GM13977 (cell line): ENCODE data around the gene PLEKHH3.

Experiments used
- DNase-seq: peaks from one replicate; pipeline ENCODE4 v3.0.0; 2012; ENCODE audit warnings: low spot score
- in situ Hi-C: fragments of 300-500 bp; cut with MboI; formaldehyde crosslinking; loops from one replicate; pipeline ENCODE4 v1.12.0; 2022; ENCODE audit warnings: low sequenced_read_pairs, low pct_unique_long_range_greater_than_20kb, mixed read lengths, inconsistent platforms; ENCODE audit not compliant: unreplicated experiment
- TF ChIP-seq, protein P1 (sequence below): IDR thresholded peaks from 2 replicates; pipeline ENCODE4 v1.5.1; 2012; ENCODE audit warnings: mild to moderate bottlenecking, control low read depth; ENCODE audit not compliant: insufficient read depth; ENCODE audit errors: extremely low read depth, missing control alignments

The PLEKHH3 gene

GRCh38 chr17:42676424-42677011 is at the start of gene PLEKHH3:
PLEKHH3 (minus strand) TSS chr17:42676994; CDS start chr17:42676563, 431 bp downstream.
- in situ Hi-C loops = no loop called here
- DNase-seq = no peak
- TF ChIP-seq, protein P1, sequence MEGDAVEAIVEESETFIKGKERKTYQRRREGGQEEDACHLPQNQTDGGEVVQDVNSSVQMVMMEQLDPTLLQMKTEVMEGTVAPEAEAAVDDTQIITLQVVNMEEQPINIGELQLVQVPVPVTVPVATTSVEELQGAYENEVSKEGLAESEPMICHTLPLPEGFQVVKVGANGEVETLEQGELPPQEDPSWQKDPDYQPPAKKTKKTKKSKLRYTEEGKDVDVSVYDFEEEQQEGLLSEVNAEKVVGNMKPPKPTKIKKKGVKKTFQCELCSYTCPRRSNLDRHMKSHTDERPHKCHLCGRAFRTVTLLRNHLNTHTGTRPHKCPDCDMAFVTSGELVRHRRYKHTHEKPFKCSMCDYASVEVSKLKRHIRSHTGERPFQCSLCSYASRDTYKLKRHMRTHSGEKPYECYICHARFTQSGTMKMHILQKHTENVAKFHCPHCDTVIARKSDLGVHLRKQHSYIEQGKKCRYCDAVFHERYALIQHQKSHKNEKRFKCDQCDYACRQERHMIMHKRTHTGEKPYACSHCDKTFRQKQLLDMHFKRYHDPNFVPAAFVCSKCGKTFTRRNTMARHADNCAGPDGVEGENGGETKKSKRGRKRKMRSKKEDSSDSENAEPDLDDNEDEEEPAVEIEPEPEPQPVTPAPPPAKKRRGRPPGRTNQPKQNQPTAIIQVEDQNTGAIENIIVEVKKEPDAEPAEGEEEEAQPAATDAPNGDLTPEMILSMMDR = peak; percentile 0

GRCh38 chr17:42725143-42725542 is 48.3 kb upstream of the PLEKHH3 start:
- TF ChIP-seq, protein P1 = no peak
- in situ Hi-C loops = no loop called here
- no peak for DNase-seq

GRCh38 chr17:42723636-42724035 is 46.8 kb upstream of the PLEKHH3 start:
- TF ChIP-seq, protein P1 = no peak
- DNase-seq = no peak
- in situ Hi-C loops = loop anchor here (5.0 kb wide), 1 partner anchor 34 kb away; no protein-coding TSS in a partner anchor

- TF ChIP-seq, protein P1 = peak; percentile 69
- in situ Hi-C loops = loop anchor here (5.0 kb wide), 1 partner anchor 36 kb away; no protein-coding TSS in a partner anchor
- peak; percentile 70 for DNase-seq
Observed at GRCh38 chr17:42720996-42721583, 44.3 kb upstream of the PLEKHH3 start.

DNA sequence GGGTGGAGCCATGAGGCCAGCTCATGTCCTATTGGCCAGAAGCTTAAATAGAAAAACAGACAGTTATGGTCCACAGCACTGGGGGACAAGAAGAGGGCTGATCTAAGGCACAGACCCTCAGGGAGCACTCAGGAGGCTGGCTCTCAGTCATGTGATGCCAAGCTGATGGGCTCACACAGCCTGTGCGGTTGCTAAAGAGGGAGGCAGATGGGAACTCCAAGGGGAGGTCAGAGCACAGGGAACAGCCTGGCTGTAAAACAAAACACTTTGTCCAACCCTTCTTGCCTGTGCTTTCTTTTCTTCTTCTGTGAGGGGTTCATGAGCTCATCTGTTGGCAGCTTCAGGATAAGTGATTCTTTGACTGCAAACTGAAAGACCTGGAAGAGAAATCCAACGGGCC is 32.8 kb upstream of the PLEKHH3 start:
- in situ Hi-C loops = no loop called here
- no peak for DNase-seq
- TF ChIP-seq, protein P1 = no peak

DNA sequence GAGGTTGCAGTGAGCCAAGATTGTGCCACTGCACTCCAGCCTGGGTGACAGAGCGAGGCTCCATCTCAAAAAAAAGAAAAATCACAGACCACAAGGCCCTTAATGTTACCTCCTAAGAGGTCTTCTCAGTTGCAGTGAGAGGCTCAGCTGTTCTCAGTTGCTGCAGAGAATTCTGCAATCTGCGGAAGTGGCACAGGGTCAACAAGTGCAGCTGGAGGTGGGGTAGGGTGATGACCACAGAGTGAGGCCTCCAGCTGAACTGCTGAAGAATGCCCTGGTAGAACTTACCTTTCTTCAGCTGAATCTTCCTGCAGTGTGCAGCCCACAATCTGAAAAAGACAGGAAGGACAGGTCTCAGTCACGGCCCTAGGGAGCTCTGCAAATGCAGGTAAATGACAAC is 31.8 kb upstream of the PLEKHH3 start:
- in situ Hi-C loops = no loop called here
- no peak for DNase-seq

More for the DNA sequence above, 31.8 kb upstream of the PLEKHH3 start:
- TF ChIP-seq, protein P1 = no peak
